ENCODE data around the gene LRGUK. TPM values are rescaled to one million over a fixed set of nuclear protein-coding genes. Genes with fewer than 3 reads are reported as not detected.

Gene LRGUK
- total RNA-seq, 1 donor from 2014 or later, result 0.06 TPM

DNA sequence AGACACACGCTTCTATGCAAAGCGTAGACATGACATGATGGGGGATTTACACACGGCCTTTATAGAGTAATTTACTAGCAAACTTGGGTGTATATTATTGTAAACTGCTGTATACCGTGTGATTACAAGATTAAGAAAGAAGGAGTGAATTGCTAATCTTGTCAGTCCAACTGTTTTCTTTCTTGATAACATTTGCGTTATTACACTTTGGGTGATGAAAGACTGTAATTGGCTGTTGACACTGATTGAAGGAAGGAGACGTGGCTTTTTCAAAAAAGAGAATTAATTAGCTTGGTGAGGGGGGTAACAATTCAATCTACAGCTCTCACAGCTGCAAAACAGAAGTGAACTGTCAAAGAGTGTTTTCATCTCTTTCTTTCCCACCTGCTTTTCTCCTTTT, 156.9 kb downstream of the LRGUK start:
- DNase-seq (ENCODE audit: low read depth), result no peak
- TF ChIP-seq, protein P1, sequence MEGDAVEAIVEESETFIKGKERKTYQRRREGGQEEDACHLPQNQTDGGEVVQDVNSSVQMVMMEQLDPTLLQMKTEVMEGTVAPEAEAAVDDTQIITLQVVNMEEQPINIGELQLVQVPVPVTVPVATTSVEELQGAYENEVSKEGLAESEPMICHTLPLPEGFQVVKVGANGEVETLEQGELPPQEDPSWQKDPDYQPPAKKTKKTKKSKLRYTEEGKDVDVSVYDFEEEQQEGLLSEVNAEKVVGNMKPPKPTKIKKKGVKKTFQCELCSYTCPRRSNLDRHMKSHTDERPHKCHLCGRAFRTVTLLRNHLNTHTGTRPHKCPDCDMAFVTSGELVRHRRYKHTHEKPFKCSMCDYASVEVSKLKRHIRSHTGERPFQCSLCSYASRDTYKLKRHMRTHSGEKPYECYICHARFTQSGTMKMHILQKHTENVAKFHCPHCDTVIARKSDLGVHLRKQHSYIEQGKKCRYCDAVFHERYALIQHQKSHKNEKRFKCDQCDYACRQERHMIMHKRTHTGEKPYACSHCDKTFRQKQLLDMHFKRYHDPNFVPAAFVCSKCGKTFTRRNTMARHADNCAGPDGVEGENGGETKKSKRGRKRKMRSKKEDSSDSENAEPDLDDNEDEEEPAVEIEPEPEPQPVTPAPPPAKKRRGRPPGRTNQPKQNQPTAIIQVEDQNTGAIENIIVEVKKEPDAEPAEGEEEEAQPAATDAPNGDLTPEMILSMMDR (conservative IDR thresholded peaks at IDR 0.05; ENCODE audit: low read depth, low read length), result no peak
- H3K4me3 ChIP-seq (ENCODE audit: low read depth, low read length), result no peak overlapping the region

DNA sequence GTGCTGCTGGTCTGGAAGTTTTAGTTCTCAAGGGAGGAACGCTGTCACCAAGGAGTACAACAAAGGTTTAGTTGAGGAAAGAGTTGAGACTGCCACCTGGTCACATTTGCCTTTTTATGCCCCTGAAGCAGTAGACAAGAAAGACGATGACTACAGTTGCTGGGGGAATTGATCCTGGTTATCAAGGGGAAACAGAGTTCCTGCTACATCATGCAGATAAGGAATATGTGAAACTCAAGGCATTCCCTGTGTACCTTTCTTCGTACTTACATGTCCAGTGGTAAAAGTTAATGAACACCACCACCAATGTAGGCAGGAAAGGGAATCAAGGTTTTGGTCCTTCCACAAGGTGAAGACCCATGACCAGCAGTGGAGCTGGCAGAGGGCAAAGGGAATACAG, 157.8 kb downstream of the LRGUK start:
- TF ChIP-seq, protein P1 (conservative IDR thresholded peaks at IDR 0.05; ENCODE audit: low read depth, low read length), result no peak
- no peak for DNase-seq (ENCODE audit: low read depth)
- no peak overlapping the region for H3K4me3 ChIP-seq (ENCODE audit: low read depth, low read length)

DNA sequence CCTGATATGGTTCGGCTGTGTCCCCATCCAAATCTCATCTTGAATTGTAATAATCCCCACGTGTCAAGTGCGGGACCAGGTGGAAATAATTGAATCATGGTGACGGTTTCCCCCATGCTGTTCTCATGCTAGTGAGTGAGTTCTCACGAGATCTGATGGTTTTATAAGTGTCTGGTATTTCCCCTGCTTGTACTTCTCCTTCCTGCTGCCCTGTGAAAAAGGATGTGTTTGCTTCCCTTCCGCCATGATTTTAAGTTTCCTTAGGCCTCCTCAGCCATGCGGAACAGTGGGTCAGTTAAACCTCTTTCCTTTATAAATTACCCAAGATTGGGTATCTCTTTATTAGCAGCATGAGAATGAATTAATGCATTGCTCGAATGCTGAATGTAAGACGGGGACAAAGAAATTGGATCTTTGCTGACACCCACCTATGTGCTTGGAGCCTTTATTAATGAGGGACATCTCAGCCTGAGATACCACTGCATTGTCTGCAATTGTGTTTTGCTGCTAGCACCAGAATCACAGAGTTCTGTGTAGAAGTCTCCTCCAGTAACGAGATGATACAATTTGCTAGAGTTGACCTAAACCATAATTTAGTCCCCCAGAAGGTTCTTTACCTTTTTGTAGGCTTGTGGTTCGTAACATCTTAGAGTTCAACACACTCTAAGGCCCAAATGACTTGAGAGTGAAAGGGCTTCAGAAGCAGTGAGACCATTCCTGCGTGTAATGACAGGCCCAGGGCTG, 160.9 kb downstream of the LRGUK start:
- TF ChIP-seq, protein P1 (conservative IDR thresholded peaks at IDR 0.05; ENCODE audit: low read depth, low read length), result no peak
- H3K4me3 ChIP-seq (ENCODE audit: low read depth, low read length), result no peak overlapping the region
- no peak for DNase-seq (ENCODE audit: low read depth)

DNA sequence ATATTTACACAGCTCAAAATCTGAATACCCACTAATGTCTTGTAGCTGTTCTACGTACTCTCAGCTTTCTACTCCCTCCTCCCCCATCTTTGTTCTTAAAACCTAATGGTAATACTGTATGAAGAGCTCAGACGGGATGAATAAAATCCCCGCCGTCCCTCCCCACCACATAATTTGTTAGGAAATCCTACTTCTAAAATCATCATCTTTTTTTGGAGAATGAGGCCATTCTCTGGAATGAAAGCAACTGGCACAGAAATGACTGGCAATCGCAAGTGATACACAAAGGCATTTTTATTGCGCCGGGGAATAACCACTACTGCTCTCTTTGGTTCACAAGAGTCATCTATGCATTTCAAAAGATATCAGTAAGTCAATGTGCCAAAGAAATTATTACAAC, 162.3 kb downstream of the LRGUK start:
- H3K4me3 ChIP-seq (ENCODE audit: low read depth, low read length), result no peak overlapping the region
- no peak for DNase-seq (ENCODE audit: low read depth)
- TF ChIP-seq, protein P1 (conservative IDR thresholded peaks at IDR 0.05; ENCODE audit: low read depth, low read length), result no peak

DNA sequence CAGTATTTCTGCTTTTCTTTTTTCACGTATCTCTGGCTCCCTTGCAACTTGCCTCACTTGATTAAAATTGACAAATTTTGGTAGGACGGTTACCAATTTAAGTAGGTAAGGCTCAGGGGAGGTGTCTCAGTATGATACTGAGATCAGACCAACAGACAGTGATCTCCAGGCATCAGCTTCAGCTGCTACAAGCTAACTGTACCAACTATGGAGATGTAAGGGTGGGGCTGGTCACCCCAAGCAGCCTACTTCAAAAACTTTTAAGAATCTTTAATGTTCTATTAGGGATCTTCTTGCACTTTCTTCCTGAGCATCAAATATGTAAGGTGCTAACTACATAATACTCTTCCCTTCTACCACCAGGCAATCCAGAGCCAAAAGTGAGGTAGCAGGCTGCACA, 162.7 kb downstream of the LRGUK start:
- no peak overlapping the region for H3K4me3 ChIP-seq (ENCODE audit: low read depth, low read length)
- DNase-seq (ENCODE audit: low read depth), result no peak
- TF ChIP-seq, protein P1 (conservative IDR thresholded peaks at IDR 0.05; ENCODE audit: low read depth, low read length), result no peak

DNA sequence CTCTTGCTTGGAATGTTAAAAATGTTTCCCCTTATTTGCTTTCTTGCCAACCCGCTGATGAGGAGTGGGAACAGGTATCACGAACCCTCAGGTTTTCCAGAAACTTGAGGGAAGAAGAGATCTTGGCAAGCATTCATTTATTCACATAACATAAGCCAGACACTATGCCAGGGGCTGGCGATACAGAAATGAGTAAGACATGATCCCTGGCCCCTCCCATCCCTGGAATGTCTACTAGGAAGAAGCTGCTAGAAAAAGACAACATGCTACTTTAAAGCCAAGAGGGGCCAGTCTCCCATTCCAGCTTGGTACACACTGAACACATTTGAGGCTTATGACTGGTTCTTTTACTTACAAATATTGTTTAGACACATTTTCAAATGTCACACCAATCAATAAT, 163.1 kb downstream of the LRGUK start:
- no peak overlapping the region for H3K4me3 ChIP-seq (ENCODE audit: low read depth, low read length)
- TF ChIP-seq, protein P1 (conservative IDR thresholded peaks at IDR 0.05; ENCODE audit: low read depth, low read length), result no peak
- DNase-seq (ENCODE audit: low read depth), result no peak
